Gastroesophageal sphincter (tissue), 4 donors: ENCODE results near the gene NNMT. TPM values are rescaled to one million over a fixed set of nuclear protein-coding genes. Genes with fewer than 3 reads are reported as not detected.
A peak's percentile ranks its signal among the peaks of the same experiment; 100 is the strongest.
"Not testable (repeated sequence)": the region's sequence is repeated elsewhere in the genome, so short reads cannot be mapped to it uniquely, and the experiment has no call there.

Experiments used
- ATAC-seq: fragments of 150-250 bp; one replicate; pipeline ENCODE4 v1.9.1; 2016; ENCODE audit warnings: mild to moderate bottlenecking, moderate library complexity
- H3K27ac ChIP-seq, 4 donors: fragments of 200-600 bp; sonication (generic) in 3 of 4; 1 replicate in 3 of 4; 2 replicates in 1 of 4; pipeline ENCODE4 v1.5.1; 2016 to 2019
- H3K27me3 ChIP-seq: fragments of 200-600 bp; sonication (generic); one replicate; pipeline ENCODE4 v1.5.1; 2019
- H3K36me3 ChIP-seq, 2 donors: fragments of 200-600 bp; sonication (generic); one replicate each; pipeline ENCODE4 v1.5.1; 2019; ENCODE audit warnings: control low read depth in 1 of 2
- H3K4me1 ChIP-seq, 3 donors: fragments of 200-600 bp; sonication (generic); 1 replicate in 2 of 3; 2 replicates in 1 of 3; pipeline ENCODE4 v1.5.1; 2016 to 2019; ENCODE audit warnings: control low read depth in 2 of 3
- H3K4me3 ChIP-seq, 2 donors: fragments of 200-600 bp; sonication (generic); one replicate each; pipeline ENCODE4 v1.5.1; 2019; ENCODE audit warnings: mild to moderate bottlenecking in 1 of 2, moderate library complexity in 1 of 2
- H3K9me3 ChIP-seq, 3 donors: fragments of 200-600 bp; sonication (generic); one replicate each; pipeline ENCODE4 v1.5.1; 2017 to 2019; ENCODE audit warnings: control low read depth in 2 of 3
- EP300 ChIP-seq: sonication (generic); formaldehyde crosslinking; IDR thresholded peaks from one replicate; pipeline ENCODE4 v1.6.1; 2017; ENCODE audit warnings: antibody characterized with exemption, mild to moderate bottlenecking
- POLR2A ChIP-seq, 2 donors: fragments of 450-650 bp; IDR thresholded peaks; one replicate each; pipeline ENCODE4 v1.6.1; 2017; ENCODE audit warnings: antibody characterized with exemption in 2 of 2, mild to moderate bottlenecking in 2 of 2, moderate library complexity in 1 of 2
- POLR2AphosphoS5 ChIP-seq: sonication (generic); formaldehyde crosslinking; IDR thresholded peaks from one replicate; pipeline ENCODE4 v1.6.1; 2017; ENCODE audit warnings: antibody characterized with exemption
- WGBS, 2 donors: methylation state at CpG; one replicate each; pipeline ENCODE4 v1.1.5; 2018; ENCODE audit warnings: low coverage in 1 of 2; 5-methylcytosine and 5-hydroxymethylcytosine counted together
- total RNA-seq, 4 donors: library from RNA; depleted of rRNA; stranded (reverse); fragments of >200 nt; gene quantifications; one replicate each; pipeline ENCODE4 v1.1.0, GENCODE V29; 2016
- TF ChIP-seq, protein P1 (sequence below), 4 experiments: fragments of 200-600 bp in 2 of 4; fragments of 450-650 bp in 2 of 4; sonication (generic) in 1 of 4; IDR thresholded peaks; one replicate each; pipeline ENCODE4 v1.5.1; 2017 to 2019; ENCODE audit warnings: antibody characterized with exemption in 4 of 4, mild to moderate bottlenecking in 2 of 4, moderate library complexity in 2 of 4

Gene NNMT
- total RNA-seq, 4 donors from 2014 or later: 39.4 to 409 (median 243) TPM

DNA sequence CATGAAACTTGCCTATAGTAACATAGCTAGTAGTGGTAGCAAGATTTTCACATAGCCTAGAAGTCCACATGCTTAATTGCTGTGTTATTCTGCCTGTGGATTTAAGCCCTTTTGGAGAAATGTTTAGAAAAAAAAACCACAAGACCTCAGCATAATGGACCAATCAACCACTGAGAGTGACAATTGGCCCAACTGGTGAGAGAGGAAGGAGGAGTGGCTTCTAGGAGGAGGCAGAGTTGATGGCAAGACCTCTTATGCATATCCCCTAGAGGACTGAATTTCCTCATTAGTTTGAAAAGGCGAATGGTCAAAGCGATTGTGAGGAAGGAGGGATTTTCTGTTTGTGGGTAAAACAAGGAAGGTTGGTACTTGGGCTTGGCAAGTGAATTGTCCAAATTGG, 30.6 kb downstream of the NNMT start:
- H3K4me3 ChIP-seq: no peak overlapping the region

DNA sequence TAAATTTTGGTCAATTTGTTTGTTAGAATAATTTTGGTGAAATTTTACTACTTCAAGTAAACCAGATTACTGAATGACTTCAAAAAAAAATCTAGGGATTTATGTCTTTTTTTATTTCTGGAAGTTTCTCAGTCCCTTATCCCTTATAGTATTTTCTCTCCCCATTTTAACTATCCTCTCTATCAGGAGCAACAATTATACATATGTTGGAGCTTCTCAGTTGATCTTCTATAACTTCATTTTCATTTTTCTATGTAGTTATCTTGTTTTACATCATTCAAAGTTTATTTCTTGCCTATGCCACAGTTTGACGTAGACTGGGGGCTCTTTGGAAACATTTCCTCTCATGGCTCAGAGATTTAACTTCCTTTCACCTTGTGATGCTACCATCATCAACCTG, 34.2 kb downstream of the NNMT start:
- H3K27ac ChIP-seq: no peak overlapping the region
- peaks cover 0 to 31% (median 0%) of the 10 kb centered on the region in 3 donors for H3K9me3 ChIP-seq
- ATAC-seq: no peak
- no peaks in the 10 kb centered on the region for H3K27me3 ChIP-seq
- H3K36me3 ChIP-seq: no peaks in the 10 kb centered on the region
- H3K4me1 ChIP-seq: no peaks in the 10 kb centered on the region
- TF ChIP-seq, protein P1, sequence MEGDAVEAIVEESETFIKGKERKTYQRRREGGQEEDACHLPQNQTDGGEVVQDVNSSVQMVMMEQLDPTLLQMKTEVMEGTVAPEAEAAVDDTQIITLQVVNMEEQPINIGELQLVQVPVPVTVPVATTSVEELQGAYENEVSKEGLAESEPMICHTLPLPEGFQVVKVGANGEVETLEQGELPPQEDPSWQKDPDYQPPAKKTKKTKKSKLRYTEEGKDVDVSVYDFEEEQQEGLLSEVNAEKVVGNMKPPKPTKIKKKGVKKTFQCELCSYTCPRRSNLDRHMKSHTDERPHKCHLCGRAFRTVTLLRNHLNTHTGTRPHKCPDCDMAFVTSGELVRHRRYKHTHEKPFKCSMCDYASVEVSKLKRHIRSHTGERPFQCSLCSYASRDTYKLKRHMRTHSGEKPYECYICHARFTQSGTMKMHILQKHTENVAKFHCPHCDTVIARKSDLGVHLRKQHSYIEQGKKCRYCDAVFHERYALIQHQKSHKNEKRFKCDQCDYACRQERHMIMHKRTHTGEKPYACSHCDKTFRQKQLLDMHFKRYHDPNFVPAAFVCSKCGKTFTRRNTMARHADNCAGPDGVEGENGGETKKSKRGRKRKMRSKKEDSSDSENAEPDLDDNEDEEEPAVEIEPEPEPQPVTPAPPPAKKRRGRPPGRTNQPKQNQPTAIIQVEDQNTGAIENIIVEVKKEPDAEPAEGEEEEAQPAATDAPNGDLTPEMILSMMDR (IDR thresholded peaks at IDR 0.05): no peak
- TF ChIP-seq POLR2A (IDR thresholded peaks at IDR 0.05): no peak
- no peak for TF ChIP-seq POLR2AphosphoS5
- TF ChIP-seq EP300: no peak
- WGBS, 2 donors: 70 to 83% methylated on average over 1 of the region's 1 CpG
- no peak overlapping the region for H3K4me3 ChIP-seq

More for the DNA sequence above, 30.6 kb downstream of the NNMT start:
- Histone ChIP-seq H3K27me3 (peaks cover 7% of the 10 kb centered on the region), H3K4me1 (no peaks in the 10 kb centered on the region), H3K36me3 (no peaks in the 10 kb centered on the region), H3K27ac (no peak overlapping the region), H3K9me3 (peaks cover 0 to 31% (median 0%) of the 10 kb centered on the region in 3 donors)
- 82% methylated on average over 2 of the region's 2 CpGs; no CpG with 5 or more reads in 1 of the 2 donors for WGBS, 2 donors
- ATAC-seq: no peak
- TF ChIP-seq, protein P1 (IDR thresholded peaks at IDR 0.05): no peak
- TF ChIP-seq POLR2A (IDR thresholded peaks at IDR 0.05): no peak
- TF ChIP-seq EP300: no peak
- no peak for TF ChIP-seq POLR2AphosphoS5

DNA sequence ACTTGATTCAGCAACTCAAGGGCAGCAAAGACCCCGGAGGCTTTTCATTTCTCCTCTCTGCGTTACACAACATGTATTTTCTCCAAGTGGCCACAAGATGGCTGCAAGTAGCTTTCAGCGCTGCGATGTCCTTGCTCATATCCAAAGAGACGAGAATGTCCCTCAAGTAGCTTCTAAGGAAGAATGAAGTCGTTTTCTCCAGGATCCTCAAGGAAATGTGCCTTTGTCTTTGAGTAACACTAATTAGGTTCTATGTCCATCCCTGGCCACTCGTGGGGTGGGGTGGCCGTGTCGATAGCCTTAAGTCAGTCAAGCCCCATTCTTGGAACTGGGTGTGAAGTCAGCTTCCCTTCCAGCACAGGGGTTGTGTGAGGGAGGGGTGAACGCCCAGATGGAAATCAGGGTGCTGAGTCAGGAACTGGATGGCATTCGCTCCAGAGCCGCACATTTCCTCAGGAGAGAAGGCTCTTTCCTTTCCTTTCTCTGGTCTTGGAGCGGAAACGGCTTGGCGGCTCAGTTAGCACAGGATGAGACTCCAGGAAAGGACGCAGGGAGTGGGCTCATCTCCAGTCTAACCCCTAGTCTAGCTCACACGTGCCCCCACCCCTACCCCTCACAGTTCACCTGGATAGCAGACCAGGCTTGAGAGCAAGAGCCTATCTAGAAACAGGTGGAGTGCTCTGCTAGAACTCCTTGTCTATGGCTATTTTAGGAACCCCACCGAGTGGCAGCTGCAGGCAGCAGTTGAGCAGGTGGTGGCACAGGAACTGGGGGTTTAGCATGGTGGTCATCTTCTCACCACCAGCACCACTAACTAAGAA, 44.3 kb downstream of the NNMT start:
- H3K4me3 ChIP-seq: peak overlapping the region in 1 of 2 donors; percentile 25
- WGBS, 2 donors: 0 to 19% methylated on average over 5 to 9 of the region's 18 CpGs
- TF ChIP-seq POLR2AphosphoS5: no peak
- TF ChIP-seq, protein P1 (IDR thresholded peaks at IDR 0.05): peak; percentile 70 to 83 (median 78)
- TF ChIP-seq POLR2A (IDR thresholded peaks at IDR 0.05): no peak

DNA sequence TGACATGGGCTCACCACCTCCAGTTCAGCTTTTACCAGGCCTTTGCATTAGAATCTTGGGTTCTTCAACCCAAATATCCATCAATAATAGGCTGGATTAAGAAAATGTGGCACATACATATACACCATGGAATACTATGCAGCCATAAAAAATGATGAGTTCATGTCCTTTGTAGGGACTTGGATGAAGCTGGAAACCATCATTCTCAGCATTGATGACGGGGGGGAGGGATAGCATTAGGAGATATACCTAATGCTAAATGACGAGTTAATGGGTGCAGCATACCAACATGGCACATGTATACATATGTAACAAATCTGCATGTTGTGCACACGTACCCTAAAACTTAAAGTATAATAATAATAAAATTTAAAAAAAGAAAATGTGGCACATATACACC, 45.5 kb downstream of the NNMT start:
- not testable (repeated sequence) for H3K4me3 ChIP-seq, H3K36me3 ChIP-seq, ATAC-seq, H3K9me3 ChIP-seq, H3K27ac ChIP-seq, H3K4me1 ChIP-seq, H3K27me3 ChIP-seq
- 80 to 82% methylated on average over 1 to 3 of the region's 3 CpGs for WGBS, 2 donors

More for the DNA sequence above, 44.3 kb downstream of the NNMT start:
- peaks cover 0 to 9% (median 0%) of the 10 kb centered on the region in 3 donors for H3K4me1 ChIP-seq
- no peaks in the 10 kb centered on the region for H3K9me3 ChIP-seq
- peak overlapping the region in 2 of 4 donors; percentile 22 for H3K27ac ChIP-seq
- no peaks in the 10 kb centered on the region for H3K27me3 ChIP-seq
- H3K36me3 ChIP-seq: no peaks in the 10 kb centered on the region
- peak; percentile 82 for ATAC-seq

DNA sequence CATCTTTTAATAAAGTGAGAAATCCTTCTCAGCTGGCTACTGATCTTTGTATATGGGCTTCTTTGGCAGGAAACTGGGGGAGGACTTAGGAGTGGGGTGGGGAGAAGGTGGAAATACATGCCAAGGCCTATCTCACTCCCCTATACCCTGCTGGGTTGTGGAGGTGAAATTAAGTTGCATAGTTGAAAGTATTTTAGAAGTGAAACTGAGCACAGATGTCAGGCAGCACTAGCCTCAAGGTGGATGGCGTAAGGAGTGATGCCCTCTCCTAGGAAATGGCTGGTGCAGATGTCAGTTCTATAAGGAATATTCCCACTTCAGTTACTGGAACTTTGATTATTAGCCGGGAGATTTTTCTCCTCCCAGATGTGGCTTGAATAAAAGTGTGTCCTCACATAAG, 46.3 kb downstream of the NNMT start:
- no peak for ATAC-seq
- H3K4me3 ChIP-seq: no peak overlapping the region
- H3K4me1 ChIP-seq: peaks cover 0 to 9% (median 0%) of the 10 kb centered on the region in 3 donors
- no peaks in the 10 kb centered on the region for H3K36me3 ChIP-seq
- no peak overlapping the region for H3K27ac ChIP-seq
- H3K27me3 ChIP-seq: no peaks in the 10 kb centered on the region
- no peak for TF ChIP-seq POLR2AphosphoS5
- TF ChIP-seq POLR2A (IDR thresholded peaks at IDR 0.05): no peak
- TF ChIP-seq, protein P1 (IDR thresholded peaks at IDR 0.05): no peak
- 95% methylated on average over 2 of the region's 2 CpGs; no CpG with 5 or more reads in 1 of the 2 donors for WGBS, 2 donors
- no peaks in the 10 kb centered on the region for H3K9me3 ChIP-seq
